Measurements from ENCODE around the gene NRG2. TPM values are rescaled to one million over a fixed set of nuclear protein-coding genes. Genes with fewer than 3 reads are reported as not detected.

The NRG2 gene
- total RNA-seq, 2 experiments from 2014 or later, result 0.08 to 0.17 TPM

- Mint-ChIP-seq H3K27ac (no peak overlapping the region), H3K4me1 (ENCODE audit: low read depth) (no peaks in the 10 kb centered on the region), H3K4me3 (no peak overlapping the region), H3K9me3 (no peaks in the 10 kb centered on the region), H3K27me3 (peaks cover 22% of the 10 kb centered on the region), H3K36me3 (ENCODE audit: low read depth) (no peaks in the 10 kb centered on the region)
- TF ChIP-seq CTCF (IDR thresholded peaks at IDR 0.05), result no peak
- Histone ChIP-seq H3K9me3 (ENCODE audit: control insufficient read depth in 1 of 2, insufficient read depth in 1 of 2, low read length in 2 of 2) (peaks cover 0 to 18% of the 10 kb centered on the region in 2 experiments), H3K4me1 (ENCODE audit: insufficient read depth, low read length) (no peaks in the 10 kb centered on the region), H3K36me3 (ENCODE audit: insufficient read depth, low read length) (no peaks in the 10 kb centered on the region), H3K4me3 (ENCODE audit: low read length) (no peak overlapping the region), H3K27me3 (ENCODE audit: control insufficient read depth in 1 of 2, insufficient read depth in 2 of 2, low read length in 2 of 2) (peaks cover 0 to 7% of the 10 kb centered on the region in 2 experiments), H3K27ac (ENCODE audit: low read depth in 1 of 2, low read length in 2 of 2) (no peak overlapping the region)
- intact Hi-C loops (cut with DNase I, micrococcal nuclease), result no loop called here
- no peak for DNase-seq
- CTCF ChIA-PET, result no interaction called here
- ATAC-seq (ENCODE audit: poor library complexity), result no peak
- POLR2A ChIA-PET, result no interaction called here
Measured at GRCh38 chr5:139812836-139813805, 230.0 kb downstream of the NRG2 start.

DNA sequence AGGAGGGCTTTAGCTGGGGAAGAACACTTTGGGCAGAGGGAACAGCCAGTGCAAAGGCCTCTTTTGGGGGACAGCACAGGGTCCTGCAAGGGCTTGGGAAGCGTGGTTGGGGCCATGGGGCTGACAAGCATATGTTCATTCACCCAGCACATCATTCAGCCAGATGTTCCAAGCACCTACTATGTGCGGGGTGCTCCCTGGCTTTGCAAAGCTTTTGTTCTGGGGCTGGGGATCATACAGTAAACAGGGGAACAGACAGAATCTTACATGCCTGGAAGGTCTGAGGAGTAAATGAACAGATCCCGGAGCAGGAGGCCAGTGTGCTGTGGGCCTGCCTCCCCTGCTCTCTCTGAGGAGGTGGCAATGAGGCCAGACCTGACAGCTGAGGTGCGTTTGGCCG, 230.8 kb downstream of the NRG2 start:
- no peak for ATAC-seq (ENCODE audit: poor library complexity)
- no peak for TF ChIP-seq CTCF (IDR thresholded peaks at IDR 0.05)
- H3K4me3 ChIP-seq (ENCODE audit: low read length), result no peak overlapping the region
- H3K27ac Mint-ChIP-seq, result no peak overlapping the region
- intact Hi-C loops (cut with DNase I, micrococcal nuclease), result no loop called here
- peaks cover 0 to 9% of the 10 kb centered on the region in 2 experiments for H3K27me3 ChIP-seq (ENCODE audit: control insufficient read depth in 1 of 2, insufficient read depth in 2 of 2, low read length in 2 of 2)
- no peak for DNase-seq
- no peaks in the 10 kb centered on the region for H3K36me3 Mint-ChIP-seq (ENCODE audit: low read depth)
- POLR2A ChIA-PET, result no interaction called here
- H3K27ac ChIP-seq (ENCODE audit: low read depth in 1 of 2, low read length in 2 of 2), result no peak overlapping the region
- CTCF ChIA-PET, result no interaction called here
- peaks cover 0 to 15% of the 10 kb centered on the region in 2 experiments for H3K9me3 ChIP-seq (ENCODE audit: control insufficient read depth in 1 of 2, insufficient read depth in 1 of 2, low read length in 2 of 2)
- H3K4me1 Mint-ChIP-seq (ENCODE audit: low read depth), result no peaks in the 10 kb centered on the region
- no peaks in the 10 kb centered on the region for H3K4me1 ChIP-seq (ENCODE audit: insufficient read depth, low read length)
- H3K27me3 Mint-ChIP-seq, result peaks cover 22% of the 10 kb centered on the region
- no peak overlapping the region for H3K4me3 Mint-ChIP-seq
- no peaks in the 10 kb centered on the region for H3K9me3 Mint-ChIP-seq
- H3K36me3 ChIP-seq (ENCODE audit: insufficient read depth, low read length), result no peaks in the 10 kb centered on the region

GRCh38 chr5:139811274-139811607, 231.9 kb downstream of the NRG2 start:
- ATAC-seq (ENCODE audit: poor library complexity), result no peak
- H3K27me3 ChIP-seq (ENCODE audit: control insufficient read depth in 1 of 2, insufficient read depth in 2 of 2, low read length in 2 of 2), result peaks cover 3 to 9% of the 10 kb centered on the region in 2 experiments
- no peak overlapping the region for H3K4me3 Mint-ChIP-seq

More at GRCh38 chr5:139811274-139811607, 231.9 kb downstream of the NRG2 start:
- Histone ChIP-seq H3K36me3 (ENCODE audit: insufficient read depth, low read length) (no peaks in the 10 kb centered on the region), H3K4me1 (ENCODE audit: insufficient read depth, low read length) (no peaks in the 10 kb centered on the region), H3K9me3 (ENCODE audit: control insufficient read depth in 1 of 2, insufficient read depth in 1 of 2, low read length in 2 of 2) (peaks cover 0 to 15% of the 10 kb centered on the region in 2 experiments), H3K4me3 (ENCODE audit: low read length) (no peak overlapping the region), H3K27ac (ENCODE audit: low read depth in 1 of 2, low read length in 2 of 2) (no peak overlapping the region)
- H3K27ac Mint-ChIP-seq, result no peak overlapping the region
- H3K4me1 Mint-ChIP-seq (ENCODE audit: low read depth), result no peaks in the 10 kb centered on the region
- H3K9me3 Mint-ChIP-seq, result no peaks in the 10 kb centered on the region
- no peaks in the 10 kb centered on the region for H3K36me3 Mint-ChIP-seq (ENCODE audit: low read depth)
- peaks cover 22% of the 10 kb centered on the region for H3K27me3 Mint-ChIP-seq
- DNase-seq, result no peak
- intact Hi-C loops (cut with DNase I, micrococcal nuclease), result no loop called here
- ChIA-PET POLR2A (no interaction called here), CTCF (no interaction called here)
- TF ChIP-seq CTCF (IDR thresholded peaks at IDR 0.05), result no peak
